Stimulated activated CD4-positive, alpha-beta T cell treated with anti-CD3 and anti-CD28 coated beads, Interleukin-1b, Interleukin-23, amount 100 ng/mL, for 24 hours (primary cell): ENCODE measurements around the gene NDE1.
"Not testable (repeated sequence)": the region's sequence is repeated elsewhere in the genome, so short reads cannot be mapped to it uniquely, and the experiment has no call there.

ENCODE experiments used
- DNase-seq, 4 experiments: peaks; one replicate each; pipeline ENCODE4 v3.0.0-alpha.2; 2020; ENCODE audit warnings: low read depth in 4 of 4, low spot score in 1 of 4

The NDE1 gene

DNA sequence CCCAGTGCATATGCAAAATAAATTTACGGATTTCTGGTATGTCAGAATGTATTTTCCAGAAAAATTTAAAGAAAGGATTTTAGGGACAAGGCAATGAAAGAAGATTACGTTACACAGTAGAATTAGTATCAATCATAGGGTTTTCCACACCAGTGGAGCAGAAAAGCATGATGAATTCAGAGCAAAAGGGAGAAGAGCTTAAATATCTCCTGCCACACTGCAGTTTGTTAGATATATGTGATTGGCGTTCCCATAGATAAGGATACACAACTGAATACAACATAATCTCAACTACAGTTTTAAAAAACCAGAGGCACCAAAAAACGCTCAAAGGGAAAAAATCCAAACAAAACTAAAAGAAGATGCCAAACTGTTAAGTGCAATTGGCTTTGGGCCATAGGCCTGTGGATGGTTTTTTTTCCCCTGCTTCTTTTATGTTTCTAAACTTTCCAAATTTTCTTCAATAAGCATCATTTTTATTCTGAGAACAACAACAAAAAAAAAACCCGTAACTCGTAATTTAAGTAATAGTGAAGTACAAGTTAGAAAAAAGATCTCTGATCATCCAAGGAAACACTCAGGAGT is 29.3 kb upstream of the NDE1 start:
- DNase-seq = no peak

DNA sequence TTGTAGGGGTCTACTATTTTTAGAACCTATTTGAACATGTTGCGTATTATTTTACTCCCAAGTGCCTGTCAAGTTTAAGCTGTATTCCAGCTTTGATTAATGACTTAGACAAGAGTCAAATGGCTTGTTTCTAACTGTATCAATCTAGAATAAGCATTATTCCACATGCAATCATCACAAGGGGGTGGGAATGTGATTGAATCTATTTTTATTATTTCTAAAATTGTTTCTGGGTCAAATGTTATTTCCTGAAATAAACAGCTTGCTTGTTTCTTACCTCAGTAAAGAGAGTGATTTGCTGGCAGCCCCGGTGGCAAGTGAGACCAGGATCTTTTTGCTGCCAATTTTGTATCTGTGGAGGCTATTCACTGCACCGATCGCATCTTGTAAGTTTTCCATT is 28.6 kb upstream of the NDE1 start:
- no peak for DNase-seq

DNA sequence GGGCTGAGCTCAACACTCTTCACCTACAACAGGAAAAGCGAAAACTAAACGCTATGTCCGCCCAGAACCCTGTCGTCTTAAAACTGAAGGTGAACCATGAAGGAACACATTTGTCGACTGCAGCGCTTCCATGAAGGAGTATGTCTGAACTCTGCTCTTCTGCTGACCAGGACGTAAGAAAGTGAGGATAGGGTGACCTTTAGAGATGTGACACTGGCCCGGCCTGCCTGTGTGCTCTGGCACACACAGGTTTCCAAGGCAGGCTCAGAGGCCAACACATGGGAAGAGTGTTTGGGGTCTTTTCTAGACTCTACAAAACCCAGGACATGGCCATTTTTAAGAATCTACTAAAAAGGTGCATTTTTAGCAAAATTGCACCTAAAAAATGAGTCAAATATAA is 28.2 kb upstream of the NDE1 start:
- no peak for DNase-seq

DNA sequence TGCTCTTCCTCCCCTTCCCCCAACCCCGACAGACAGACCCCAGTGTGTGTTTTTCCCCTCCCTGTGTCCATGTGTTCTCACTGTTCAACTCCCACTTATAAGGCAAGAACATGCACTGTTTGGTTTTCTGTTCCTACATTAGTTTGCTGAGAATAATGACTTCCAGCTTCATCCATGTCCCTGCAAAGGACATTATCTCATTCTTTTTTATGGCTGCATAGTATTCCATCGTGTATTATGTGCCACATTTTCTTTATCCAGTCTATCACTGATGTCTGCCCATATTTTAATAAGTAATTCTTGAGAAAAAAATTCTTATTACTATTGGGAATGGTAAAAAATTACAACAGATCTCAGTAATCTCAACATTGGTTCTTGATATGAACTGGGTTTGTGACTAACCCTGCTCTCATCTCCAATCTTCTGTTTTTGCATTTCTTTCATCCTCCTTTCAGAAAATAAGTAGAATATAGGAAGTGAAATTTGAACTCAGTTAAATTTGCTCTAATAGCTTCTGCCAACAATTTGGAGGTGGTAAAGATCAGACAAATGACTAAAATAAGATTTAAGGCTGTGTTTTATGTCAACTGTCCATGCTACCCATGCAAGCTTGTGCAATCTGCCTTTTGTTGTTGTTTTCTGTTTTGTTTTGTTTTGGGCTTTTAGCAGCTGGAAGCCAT is 18.2 kb upstream of the NDE1 start:
- no peak for DNase-seq

DNA sequence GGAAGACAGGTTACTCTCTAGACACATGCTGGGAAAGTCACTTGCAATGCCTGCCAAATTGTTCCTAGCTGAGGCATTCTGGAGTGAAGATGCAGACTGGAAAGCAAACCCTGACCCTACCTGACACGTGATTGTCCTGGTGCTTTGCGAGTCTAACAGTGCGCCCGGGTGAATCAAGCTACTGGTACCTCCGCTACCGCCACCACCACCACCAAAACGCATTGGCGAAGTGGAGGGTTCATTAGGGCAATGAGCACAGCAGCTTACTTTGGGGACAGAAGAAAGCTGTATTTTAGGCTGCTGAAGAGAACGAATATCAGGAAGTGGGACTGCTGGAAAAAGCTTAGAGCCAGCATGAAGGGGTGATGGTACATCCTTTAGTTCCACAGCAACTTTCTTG is 14.1 kb upstream of the NDE1 start:
- no peak for DNase-seq

DNA sequence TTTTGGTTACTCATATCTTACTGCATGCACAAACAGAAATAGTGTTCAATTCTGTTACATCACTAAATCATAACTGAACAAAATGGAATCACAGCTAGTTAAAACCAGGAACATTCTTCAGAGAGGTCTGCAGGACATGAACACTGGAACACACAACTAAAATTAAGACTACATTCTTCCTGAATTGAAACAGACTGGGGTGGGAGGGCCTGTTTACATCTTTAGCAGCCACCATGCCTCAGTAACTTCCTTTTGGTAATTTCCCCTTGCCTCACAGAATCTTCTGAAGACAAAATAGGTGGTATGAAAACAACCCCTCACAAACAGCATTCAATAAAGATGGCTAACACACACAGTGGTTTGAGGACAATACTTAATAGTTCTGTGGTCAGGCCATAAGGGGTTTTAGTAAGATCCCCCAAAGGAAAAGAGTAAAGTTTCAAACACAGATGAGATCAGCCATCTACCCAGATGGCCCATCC is 13.6 kb upstream of the NDE1 start:
- no peak for DNase-seq

DNA sequence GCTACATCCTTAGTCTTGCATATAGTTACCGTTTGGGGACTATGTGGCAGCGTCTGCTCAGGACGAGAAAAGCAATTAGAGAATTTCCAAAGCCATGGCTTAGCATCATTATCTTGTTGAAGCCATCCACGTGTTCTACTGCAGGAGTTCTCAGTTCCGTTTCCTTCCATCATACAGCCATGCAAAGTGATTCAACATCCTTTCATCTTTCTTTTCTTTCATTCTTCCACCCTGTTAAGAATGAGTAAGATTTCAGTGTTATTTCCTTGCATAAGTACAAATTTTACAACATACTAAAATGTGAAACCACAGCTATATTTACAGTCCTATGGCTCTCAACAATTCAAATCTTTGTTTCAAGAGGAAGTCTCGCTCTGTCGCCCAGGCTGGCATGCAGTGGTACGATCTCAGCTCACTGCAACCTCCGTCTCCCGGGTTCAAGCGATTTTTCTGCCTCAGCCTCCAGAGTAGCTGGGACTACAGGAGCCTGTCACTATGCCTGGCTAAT is 10.9 kb upstream of the NDE1 start:
- DNase-seq = peak in 1 of 4 experiments; percentile 13

DNA sequence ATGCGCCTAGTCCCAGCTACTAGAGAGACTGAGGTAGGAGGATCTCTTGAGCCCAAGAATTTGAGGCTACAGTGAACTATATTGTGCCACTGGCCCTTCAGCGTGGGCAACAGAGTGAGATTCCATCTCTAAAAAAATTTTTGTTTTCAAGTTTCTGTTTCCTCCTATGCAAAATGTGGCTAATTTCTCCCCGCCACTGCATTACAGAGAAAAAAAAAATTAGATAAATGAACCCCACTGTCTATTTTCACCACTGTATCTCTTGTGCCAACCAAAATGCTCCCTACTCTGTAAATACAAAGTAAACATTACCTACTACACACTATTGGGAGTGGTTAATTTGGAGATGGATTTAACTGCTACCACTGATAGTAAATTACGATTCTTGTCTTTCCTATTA is 9.1 kb upstream of the NDE1 start:
- DNase-seq = no peak

DNA sequence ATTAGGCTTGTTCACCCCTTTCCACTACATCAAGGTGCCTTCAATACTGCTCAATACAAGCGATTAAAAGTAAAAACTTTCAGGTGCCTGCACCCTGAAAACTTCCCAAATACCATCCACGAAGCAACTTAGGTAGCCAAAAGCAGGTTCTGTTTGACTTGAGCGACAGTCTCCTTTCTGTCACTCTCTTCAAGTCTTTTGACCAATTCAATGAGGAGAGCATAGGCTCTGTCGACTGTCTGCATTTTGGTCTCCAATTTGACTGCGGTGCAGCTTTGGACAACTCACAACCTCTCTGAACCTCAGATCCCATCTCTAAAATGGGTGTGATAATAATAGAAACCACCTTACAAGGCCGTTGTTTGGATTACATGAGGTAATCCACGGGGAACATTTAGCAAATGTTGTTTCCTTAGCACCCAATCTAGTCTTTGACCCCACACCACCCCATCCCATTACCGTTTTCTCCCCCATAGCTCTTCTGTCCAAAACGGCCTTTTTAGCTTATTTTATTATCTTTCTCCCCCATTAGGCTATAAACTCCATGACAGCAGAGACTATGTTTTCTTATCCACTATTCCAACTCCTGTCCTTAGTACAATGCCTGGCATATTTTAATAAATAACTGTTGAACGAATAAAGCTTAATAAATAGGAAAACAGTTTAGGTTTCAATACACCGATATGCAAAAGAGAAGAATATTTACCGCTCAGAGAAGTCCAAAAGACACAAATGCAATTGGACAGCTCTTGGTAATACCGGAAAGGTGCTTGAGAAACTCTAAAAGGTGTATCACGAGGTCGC is 8.1 kb upstream of the NDE1 start:
- no peak for DNase-seq

DNA sequence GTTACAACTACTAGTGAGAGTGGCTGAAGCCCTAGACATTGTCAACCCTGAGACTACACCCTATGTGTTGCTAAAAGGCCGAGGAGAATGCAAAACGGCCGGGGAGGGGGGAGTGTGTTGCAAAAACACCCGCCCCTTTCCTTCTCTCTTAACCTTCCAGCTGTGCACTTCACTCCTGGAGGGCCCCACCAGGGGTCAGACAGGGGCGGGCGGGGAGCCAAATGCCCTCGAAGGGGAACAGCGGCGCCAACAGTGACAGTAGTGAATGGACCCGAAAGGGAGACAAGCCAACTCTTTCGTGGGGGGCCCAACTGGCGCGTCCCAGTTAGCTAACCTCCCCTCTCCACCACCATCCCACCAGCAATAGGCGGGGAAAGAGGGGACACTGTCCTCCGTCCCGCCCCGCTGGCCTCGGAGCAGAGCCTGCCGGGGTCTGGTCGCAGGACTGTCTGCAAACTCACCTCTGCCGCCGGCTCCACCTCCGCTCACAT is 7.4 kb upstream of the NDE1 start:
- DNase-seq = peak in 3 of 4 experiments; percentile 43 to 66 (median 46)

DNA sequence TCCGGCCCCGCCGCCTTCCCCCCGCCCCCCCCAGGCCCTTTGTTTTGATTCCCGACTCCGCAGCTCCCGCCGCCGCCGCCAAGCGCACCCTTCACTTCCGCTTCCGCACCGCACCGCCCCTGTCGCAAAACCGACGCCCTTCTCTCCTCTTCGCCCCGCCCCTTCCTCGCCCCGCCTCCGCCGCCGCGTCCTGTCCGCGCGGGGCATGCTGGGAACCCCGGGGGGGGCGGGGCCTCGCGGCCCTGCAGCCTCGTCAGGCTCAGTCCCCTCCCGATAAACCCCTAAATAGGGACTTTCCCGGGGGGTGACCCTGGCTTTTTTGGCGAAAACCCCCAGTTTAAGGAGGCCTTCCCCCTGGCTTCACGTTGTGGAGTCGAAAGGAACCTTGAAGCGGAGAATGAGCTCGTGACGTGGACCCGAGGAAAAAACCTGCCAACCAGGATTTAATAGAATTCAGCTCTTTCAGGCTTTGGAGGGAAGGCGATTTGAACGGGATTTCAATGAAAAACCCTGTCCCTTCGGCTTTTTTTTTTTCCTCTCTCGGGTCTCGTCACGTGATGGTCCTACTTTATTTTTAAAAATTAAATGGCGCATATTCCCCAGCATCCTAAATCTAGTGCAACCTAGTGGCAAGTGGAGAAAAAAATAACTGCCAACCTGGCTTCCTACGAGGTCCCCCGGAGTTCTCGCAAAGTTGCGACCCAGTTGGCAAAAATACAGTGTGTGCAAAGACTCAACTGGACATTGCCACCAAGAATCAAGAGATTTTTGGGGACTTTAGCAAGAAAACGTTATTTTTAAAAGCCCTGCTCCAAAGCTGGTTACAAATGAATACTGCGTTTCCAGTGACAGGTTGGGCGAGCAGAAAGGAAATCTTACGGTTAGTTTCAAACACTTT is 6.7 kb upstream of the NDE1 start, which contains the start of gene MARF1:
Gene MARF1, minus strand, starts transcription at position 107 of the 898 bp plus-strand sequence. CDS start 3,921 bp downstream, outside the sequence.
- peak; percentile 99 to 100 (median 100) for DNase-seq

DNA sequence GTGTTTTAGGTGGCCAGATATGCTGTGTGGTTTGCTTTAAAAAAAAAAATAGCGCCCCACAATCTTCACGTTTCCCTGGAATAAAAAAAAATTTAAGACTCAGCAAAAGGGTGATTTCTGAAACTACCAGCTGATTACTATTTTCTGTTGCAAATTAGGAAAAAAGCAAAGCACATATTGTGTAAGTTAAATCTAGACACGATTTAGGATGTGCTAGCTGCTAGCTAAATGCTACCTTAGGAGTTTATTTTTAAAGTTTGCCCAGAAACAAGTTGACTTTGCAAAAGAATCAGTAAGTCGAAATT is 6.1 kb upstream of the NDE1 start:
- no peak for DNase-seq

DNA sequence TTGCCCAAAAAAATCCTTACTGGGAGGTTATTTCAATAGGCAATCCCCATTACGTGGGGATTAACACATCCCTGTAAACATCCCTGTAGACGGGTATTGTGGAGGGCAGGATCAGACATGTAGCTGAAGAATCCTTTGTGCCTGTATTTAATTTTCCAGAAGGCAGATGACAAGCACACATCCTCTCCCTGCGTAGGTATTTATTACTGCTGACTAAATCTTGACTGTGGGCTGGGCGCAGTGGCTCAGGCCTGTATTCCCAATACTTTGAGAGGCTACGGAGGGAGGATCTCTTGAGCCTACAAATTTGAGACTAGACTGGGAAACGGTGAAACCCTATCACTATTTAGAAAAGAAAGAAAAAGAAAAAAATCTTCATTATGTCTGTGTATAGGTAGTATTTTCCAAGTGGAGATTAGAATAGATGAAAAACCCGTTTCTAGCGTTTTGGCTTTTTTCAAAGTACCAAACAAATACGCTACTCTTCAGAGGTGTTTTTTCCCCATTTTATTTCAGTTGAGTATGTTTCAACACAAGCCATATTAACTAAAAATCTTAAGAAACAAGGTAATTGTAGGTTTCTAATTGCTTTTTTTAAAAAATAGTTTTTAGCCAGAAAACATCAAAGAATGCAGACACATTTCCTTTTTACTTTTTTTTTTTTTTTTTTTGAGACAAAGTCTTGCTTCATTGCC is 5.6 kb upstream of the NDE1 start:
- DNase-seq = no peak

DNA sequence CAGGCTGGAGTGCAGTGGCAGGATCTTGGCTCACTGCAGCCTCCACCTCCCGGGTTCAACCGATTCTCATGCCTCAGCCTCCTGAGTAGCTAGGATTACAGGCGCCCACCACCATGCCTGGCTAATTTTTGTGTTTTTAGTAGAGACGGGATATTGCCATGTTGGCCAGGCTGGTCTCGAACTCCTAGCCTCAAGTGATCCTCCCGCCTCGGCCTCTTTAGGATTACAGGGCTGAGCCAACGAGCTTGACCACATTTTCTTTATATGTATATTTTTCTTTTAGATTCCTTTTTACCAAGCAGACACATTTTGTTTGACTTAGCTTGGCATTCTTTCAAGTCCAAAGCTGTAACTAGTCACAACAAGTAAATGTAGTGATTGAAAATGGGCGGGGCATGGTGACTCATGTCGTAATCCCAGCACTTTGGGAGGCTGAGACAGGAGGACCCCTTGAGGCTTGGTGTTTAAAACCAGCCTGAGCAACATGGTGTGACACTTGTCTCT is 5.0 kb upstream of the NDE1 start:
- DNase-seq = peak in 1 of 4 experiments; percentile 16

DNA sequence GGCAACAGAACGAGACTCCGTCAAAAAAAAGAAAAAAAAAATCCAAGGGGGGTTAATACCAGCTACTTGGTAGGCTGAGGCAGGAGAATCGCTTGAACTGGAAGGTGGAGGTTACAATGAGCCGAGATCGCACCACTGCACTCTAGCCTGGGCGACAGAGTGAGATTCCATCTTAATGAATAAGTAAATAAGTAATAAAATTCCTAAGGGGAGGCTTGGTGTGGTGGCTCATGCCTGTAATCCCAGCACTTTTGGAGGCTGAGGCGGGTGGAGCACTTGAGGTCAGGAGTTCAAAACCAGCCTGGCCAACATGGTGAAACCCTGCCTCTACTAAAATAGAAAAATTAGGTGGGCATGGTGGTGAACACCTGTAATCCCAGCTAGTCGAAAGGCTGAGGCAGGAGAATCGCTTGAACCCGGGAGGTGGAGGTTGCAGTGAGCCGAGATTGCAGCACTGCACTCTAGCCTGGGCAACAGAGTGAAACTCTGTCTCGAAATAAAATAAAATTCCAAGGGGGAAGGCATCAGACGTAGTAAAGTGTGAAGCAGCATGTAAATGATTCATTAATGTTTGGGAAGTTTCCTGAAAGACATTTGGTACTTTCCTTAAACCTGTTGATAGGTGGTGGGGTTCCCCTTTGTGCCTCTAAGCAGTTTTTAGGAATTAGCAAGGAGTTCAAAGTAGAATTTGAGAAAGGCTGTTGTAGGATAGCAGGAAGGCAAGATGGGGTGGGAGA is 3.3 kb upstream of the NDE1 start:
- not testable (repeated sequence) for DNase-seq

DNA sequence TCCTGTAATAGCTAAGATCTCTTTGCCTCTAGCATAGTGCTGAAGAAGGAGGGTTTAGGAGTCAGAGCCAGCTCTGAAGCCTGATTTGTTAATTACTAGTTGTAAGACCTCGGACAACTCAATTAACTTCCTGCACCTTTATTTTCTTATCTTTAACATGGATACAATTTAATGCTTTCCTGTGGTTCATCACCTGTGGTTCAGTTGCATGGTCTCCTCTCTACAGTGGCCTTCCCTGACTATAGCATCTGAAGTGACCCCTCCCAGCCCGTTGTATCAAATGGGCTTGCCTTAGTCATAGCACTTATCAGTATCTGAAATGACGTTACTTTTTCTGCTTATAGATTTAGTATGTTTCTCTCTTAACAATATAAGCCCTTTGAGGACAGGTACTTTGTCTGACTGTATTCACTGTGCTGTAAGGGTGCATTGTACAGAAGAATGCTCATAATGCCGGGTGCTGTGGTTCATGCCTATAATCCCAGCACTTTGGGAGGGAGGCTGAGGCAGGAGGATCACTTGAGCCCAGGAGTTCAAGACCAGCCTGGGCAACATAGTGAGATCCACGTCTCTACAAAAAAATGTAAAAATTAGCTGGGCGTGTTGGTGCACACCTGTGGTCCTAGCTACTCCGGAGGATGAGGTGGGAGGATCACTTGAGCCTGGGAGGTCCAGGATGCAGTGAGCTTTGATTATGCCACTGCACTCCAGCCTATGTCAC is 2.6 kb upstream of the NDE1 start:
- DNase-seq = no peak

DNA sequence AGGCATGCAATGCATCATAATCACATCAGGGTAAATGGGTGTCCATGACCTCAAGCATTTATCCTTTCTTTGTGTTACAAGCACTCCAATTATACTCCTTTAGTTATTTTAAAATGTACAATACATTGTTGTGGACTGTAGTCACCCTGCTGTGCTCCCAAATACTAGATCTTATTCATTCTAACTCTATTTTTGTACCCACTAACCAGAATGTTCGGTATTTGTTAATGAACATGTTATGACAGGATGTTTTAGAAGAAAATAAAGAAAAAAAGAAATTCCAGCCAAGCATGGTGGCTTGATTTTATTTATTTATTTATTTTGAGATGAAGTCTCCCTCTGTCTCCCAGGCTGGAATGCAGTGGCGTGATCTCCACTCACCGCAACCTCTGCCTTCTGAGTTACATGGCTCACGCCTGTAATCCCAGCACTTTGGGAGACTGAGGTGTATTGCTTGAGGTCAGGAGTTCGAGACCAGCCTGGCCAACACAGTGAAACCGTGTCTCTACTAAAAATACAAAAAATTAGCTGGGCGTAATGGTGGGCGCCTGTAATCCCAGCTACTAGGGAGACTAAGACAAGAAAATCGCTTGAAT is 1.8 kb upstream of the NDE1 start:
- DNase-seq = no peak

DNA sequence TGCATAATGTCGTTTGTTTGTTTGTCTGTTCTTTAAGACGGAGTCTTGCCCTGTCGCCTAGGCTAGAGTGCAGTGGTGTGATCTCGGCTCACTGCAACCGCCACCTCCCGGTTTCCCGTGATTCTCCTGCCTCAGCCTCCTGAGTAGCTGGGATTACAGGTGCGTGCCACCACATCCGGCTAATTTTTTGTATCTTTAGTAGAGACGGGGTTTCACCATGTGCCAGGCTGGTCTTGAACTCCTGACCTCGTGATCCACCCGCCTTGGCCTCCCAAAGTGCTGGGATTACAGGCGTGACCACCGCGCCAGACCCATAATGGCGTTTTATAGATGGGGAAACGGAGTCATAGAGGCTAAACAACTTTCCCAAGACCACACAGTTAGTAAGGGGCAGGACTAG is 734 bp upstream of the NDE1 start:
- DNase-seq = not testable (repeated sequence)

DNA sequence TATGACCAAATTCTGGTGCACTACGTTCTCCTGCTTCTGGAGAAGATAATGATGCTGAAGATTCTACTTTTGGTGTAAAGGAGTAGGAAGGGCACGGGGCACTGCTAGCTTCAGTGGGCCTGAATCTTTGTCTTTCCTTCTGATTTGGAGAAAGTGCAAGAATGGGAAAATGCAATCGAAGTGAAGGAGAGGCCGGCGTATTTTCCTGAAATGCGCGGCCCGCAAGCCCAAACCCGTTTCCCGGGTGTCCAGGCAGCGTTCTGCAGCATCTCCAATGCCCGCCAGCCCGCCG is 372 bp upstream of the NDE1 start:
- DNase-seq = no peak
